ENCODE results near the gene MAFB. TPM values are rescaled to one million over a fixed set of nuclear protein-coding genes. Genes with fewer than 3 reads are reported as not detected.

The MAFB gene
- total and polyA plus RNA-seq, 4 donors = 7.3 to 18.0 (median 11.7) TPM

GRCh38 chr20:40685349-40685748, 3.7 kb downstream of the MAFB start:
- peaks cover 3% of the 10 kb centered on the region for H3K36me3 ChIP-seq (ENCODE audit: control insufficient read depth, insufficient read depth, low read length)
- no peak for DNase-seq (ENCODE audit: low read depth in 4 of 6, low spot score in 6 of 6)
- no peaks in the 10 kb centered on the region for H3K9me3 ChIP-seq (ENCODE audit: control insufficient read depth, insufficient read depth, low read length)
- peaks cover 54% of the 10 kb centered on the region for H3K4me1 ChIP-seq (ENCODE audit: control insufficient read depth, insufficient read depth, low read length)
- no peak overlapping the region for H3K27ac ChIP-seq (ENCODE audit: low read depth, low read length)
- no peak overlapping the region for H3K4me3 ChIP-seq (ENCODE audit: low read depth, low read length)
- WGBS (ENCODE audit: insufficient coverage) = 61% methylated on average over 4 of the region's 4 CpGs
- peaks cover 83% of the 10 kb centered on the region for H3K27me3 ChIP-seq (ENCODE audit: control insufficient read depth, insufficient read depth, low read length)

DNA sequence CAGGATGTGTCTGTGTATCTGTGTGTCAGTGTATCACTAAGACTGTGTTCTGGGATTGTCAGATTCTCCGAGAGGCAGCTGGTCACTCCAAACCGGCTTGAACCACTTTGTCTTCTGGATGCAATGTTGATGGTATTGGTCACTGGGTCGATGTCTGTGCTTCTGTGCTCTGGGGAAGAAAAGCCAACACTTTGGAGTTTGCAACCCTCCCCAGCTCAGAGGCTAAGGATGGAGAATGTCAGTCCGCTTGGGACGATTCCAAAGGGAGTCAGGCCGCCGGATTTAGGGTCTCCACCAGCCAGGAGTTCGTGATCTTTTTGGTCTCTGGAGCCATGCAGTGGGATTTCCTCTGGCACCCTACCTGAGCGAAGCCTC, 5.2 kb downstream of the MAFB start:
- Histone ChIP-seq H3K4me1 (ENCODE audit: control insufficient read depth, insufficient read depth, low read length) (peaks cover 44% of the 10 kb centered on the region), H3K27me3 (ENCODE audit: control insufficient read depth, insufficient read depth, low read length) (peaks cover 89% of the 10 kb centered on the region), H3K27ac (ENCODE audit: low read depth, low read length) (no peak overlapping the region), H3K36me3 (ENCODE audit: control insufficient read depth, insufficient read depth, low read length) (peaks cover 3% of the 10 kb centered on the region), H3K9me3 (ENCODE audit: control insufficient read depth, insufficient read depth, low read length) (no peaks in the 10 kb centered on the region), H3K4me3 (ENCODE audit: low read depth, low read length) (peak overlapping the region; percentile 40)
- DNase-seq (ENCODE audit: low read depth in 4 of 6, low spot score in 6 of 6) = no peak
- WGBS (ENCODE audit: insufficient coverage) = 50% methylated on average over 9 of the region's 9 CpGs

GRCh38 chr20:40683221-40683893, 5.7 kb downstream of the MAFB start:
- peak in 2 of 6 donors; percentile 19 to 45 for DNase-seq (ENCODE audit: low read depth in 4 of 6, low spot score in 6 of 6)
- Histone ChIP-seq H3K27me3 (ENCODE audit: control insufficient read depth, insufficient read depth, low read length) (peaks cover 91% of the 10 kb centered on the region), H3K4me3 (ENCODE audit: low read depth, low read length) (peak overlapping the region; percentile 40), H3K27ac (ENCODE audit: low read depth, low read length) (no peak overlapping the region), H3K9me3 (ENCODE audit: control insufficient read depth, insufficient read depth, low read length) (no peaks in the 10 kb centered on the region), H3K36me3 (ENCODE audit: control insufficient read depth, insufficient read depth, low read length) (peaks cover 3% of the 10 kb centered on the region), H3K4me1 (ENCODE audit: control insufficient read depth, insufficient read depth, low read length) (peaks cover 40% of the 10 kb centered on the region)
- 8% methylated on average over 58 of the region's 58 CpGs for WGBS (ENCODE audit: insufficient coverage)

- 14% methylated on average over 30 of the region's 30 CpGs for WGBS (ENCODE audit: insufficient coverage)
- Histone ChIP-seq H3K9me3 (ENCODE audit: control insufficient read depth, insufficient read depth, low read length) (no peaks in the 10 kb centered on the region), H3K27ac (ENCODE audit: low read depth, low read length) (no peak overlapping the region), H3K4me1 (ENCODE audit: control insufficient read depth, insufficient read depth, low read length) (peaks cover 32% of the 10 kb centered on the region), H3K36me3 (ENCODE audit: control insufficient read depth, insufficient read depth, low read length) (peaks cover 3% of the 10 kb centered on the region), H3K4me3 (ENCODE audit: low read depth, low read length) (peak overlapping the region; percentile 40), H3K27me3 (ENCODE audit: control insufficient read depth, insufficient read depth, low read length) (peaks cover 82% of the 10 kb centered on the region)
- no peak for DNase-seq (ENCODE audit: low read depth in 4 of 6, low spot score in 6 of 6)
These were observed 6.7 kb downstream of the MAFB start for GRCh38 chr20:40682104-40682981.

GRCh38 chr20:40681684-40682083, 7.4 kb downstream of the MAFB start:
- Histone ChIP-seq H3K4me3 (ENCODE audit: low read depth, low read length) (no peak overlapping the region), H3K27ac (ENCODE audit: low read depth, low read length) (no peak overlapping the region), H3K9me3 (ENCODE audit: control insufficient read depth, insufficient read depth, low read length) (no peaks in the 10 kb centered on the region), H3K27me3 (ENCODE audit: control insufficient read depth, insufficient read depth, low read length) (peaks cover 75% of the 10 kb centered on the region), H3K4me1 (ENCODE audit: control insufficient read depth, insufficient read depth, low read length) (peaks cover 26% of the 10 kb centered on the region), H3K36me3 (ENCODE audit: control insufficient read depth, insufficient read depth, low read length) (peaks cover 3% of the 10 kb centered on the region)
- WGBS (ENCODE audit: insufficient coverage) = 78% methylated on average over 13 of the region's 13 CpGs
- DNase-seq (ENCODE audit: low read depth in 4 of 6, low spot score in 6 of 6) = no peak

DNA sequence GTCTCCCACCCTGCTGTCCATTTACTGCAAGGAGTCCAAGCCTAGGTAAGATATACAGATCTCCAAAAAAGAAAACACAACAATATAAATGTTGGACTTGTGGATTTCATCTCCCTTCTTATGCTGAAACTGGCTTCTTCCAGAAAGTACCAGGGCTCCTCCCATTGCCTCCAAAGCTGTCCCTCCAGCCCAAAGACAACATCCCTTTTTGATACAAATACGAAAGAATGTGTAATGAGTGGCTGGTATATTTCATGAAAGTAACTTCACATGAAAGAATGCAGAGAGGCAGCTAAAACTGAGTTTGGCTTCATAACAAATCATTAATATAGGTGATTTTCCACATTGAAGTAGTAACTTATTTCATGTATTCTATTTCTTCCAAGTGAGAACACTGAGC, 7.9 kb downstream of the MAFB start:
- DNase-seq (ENCODE audit: low read depth in 4 of 6, low spot score in 6 of 6) = no peak
- peaks cover 21% of the 10 kb centered on the region for H3K4me1 ChIP-seq (ENCODE audit: control insufficient read depth, insufficient read depth, low read length)
- H3K36me3 ChIP-seq (ENCODE audit: control insufficient read depth, insufficient read depth, low read length) = peaks cover 3% of the 10 kb centered on the region
- H3K4me3 ChIP-seq (ENCODE audit: low read depth, low read length) = no peak overlapping the region
- no peak overlapping the region for H3K27ac ChIP-seq (ENCODE audit: low read depth, low read length)
- WGBS (ENCODE audit: insufficient coverage) = no CpG with 5 or more reads among the region's 1 CpG
- no peaks in the 10 kb centered on the region for H3K9me3 ChIP-seq (ENCODE audit: control insufficient read depth, insufficient read depth, low read length)
- H3K27me3 ChIP-seq (ENCODE audit: control insufficient read depth, insufficient read depth, low read length) = peaks cover 74% of the 10 kb centered on the region

- no CpG with 5 or more reads among the region's 2 CpGs for WGBS (ENCODE audit: insufficient coverage)
- peaks cover 74% of the 10 kb centered on the region for H3K27me3 ChIP-seq (ENCODE audit: control insufficient read depth, insufficient read depth, low read length)
- no peak overlapping the region for H3K27ac ChIP-seq (ENCODE audit: low read depth, low read length)
These were observed 8.7 kb downstream of the MAFB start for GRCh38 chr20:40680161-40680959.

DNA sequence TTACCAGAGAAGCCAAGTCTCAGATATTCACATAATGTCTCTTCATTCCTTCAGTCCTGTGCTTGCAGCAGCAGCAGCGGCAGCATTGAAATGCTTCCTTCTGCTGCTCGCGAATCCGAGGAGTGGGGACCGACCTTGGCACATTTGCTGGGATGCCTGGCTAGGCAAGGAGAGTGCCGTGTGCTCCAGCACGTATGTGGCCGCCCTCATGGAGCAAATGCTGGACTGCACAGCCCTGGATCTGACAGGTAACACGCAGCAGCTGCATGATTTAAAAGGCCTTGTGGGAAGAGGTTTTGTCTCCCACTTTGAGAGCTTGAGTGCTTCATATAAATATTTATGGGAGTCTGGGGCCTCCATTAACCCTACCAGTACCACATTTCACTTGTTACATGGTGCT, 9.9 kb downstream of the MAFB start:
- H3K4me3 ChIP-seq (ENCODE audit: low read depth, low read length) = no peak overlapping the region
- H3K27ac ChIP-seq (ENCODE audit: low read depth, low read length) = no peak overlapping the region
- 16% methylated on average over 9 of the region's 9 CpGs for WGBS (ENCODE audit: insufficient coverage)
- peaks cover 68% of the 10 kb centered on the region for H3K27me3 ChIP-seq (ENCODE audit: control insufficient read depth, insufficient read depth, low read length)
- peaks cover 20% of the 10 kb centered on the region for H3K4me1 ChIP-seq (ENCODE audit: control insufficient read depth, insufficient read depth, low read length)
- DNase-seq (ENCODE audit: low read depth in 4 of 6, low spot score in 6 of 6) = peak in 1 of 6 donors; percentile 48
- H3K9me3 ChIP-seq (ENCODE audit: control insufficient read depth, insufficient read depth, low read length) = no peaks in the 10 kb centered on the region
- H3K36me3 ChIP-seq (ENCODE audit: control insufficient read depth, insufficient read depth, low read length) = peaks cover 3% of the 10 kb centered on the region

More at GRCh38 chr20:40680161-40680959, 8.7 kb downstream of the MAFB start:
- Histone ChIP-seq H3K9me3 (ENCODE audit: control insufficient read depth, insufficient read depth, low read length) (no peaks in the 10 kb centered on the region), H3K4me1 (ENCODE audit: control insufficient read depth, insufficient read depth, low read length) (peaks cover 21% of the 10 kb centered on the region), H3K36me3 (ENCODE audit: control insufficient read depth, insufficient read depth, low read length) (peaks cover 3% of the 10 kb centered on the region), H3K4me3 (ENCODE audit: low read depth, low read length) (no peak overlapping the region)
- DNase-seq (ENCODE audit: low read depth in 4 of 6, low spot score in 6 of 6) = no peak

DNA sequence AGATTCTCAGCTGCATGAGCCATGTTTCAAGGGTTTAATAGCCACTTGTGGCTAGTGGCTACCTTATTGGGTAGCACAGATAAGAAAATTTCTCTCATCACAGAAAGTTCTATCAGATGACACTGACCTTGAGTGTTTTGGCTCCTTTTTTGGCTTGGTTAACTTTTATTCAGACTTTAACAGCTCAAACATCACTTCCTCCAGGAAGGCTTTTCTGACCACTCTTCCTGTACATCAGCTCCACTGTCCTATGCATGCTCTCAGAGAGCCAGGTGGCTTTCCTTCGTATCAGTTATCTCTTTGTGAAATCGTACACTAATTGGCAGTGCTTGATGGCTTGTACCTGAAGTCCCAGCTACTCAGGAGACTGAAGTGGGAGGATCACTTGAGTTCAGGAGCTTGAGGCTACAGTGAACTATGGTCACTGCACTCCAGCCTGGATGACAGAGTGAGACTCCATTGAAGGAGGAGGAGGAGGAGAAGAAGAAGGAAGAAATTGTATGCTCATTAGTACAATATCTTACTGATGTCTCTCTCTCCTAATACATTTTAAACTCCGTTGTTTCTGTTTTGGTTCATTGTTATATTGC, 10.7 kb downstream of the MAFB start:
- Histone ChIP-seq H3K9me3 (ENCODE audit: control insufficient read depth, insufficient read depth, low read length) (no peaks in the 10 kb centered on the region), H3K36me3 (ENCODE audit: control insufficient read depth, insufficient read depth, low read length) (peaks cover under 1% of the 10 kb centered on the region), H3K4me3 (ENCODE audit: low read depth, low read length) (no peak overlapping the region), H3K4me1 (ENCODE audit: control insufficient read depth, insufficient read depth, low read length) (peaks cover 13% of the 10 kb centered on the region), H3K27me3 (ENCODE audit: control insufficient read depth, insufficient read depth, low read length) (peaks cover 63% of the 10 kb centered on the region), H3K27ac (ENCODE audit: low read depth, low read length) (no peak overlapping the region)
- no CpG with 5 or more reads among the region's 3 CpGs for WGBS (ENCODE audit: insufficient coverage)
- DNase-seq (ENCODE audit: low read depth in 4 of 6, low spot score in 6 of 6) = no peak
